ENCODE data around the gene KCNC1.

KCNC1 gene

GRCh38 chr11:17775035-17775348, 40.4 kb downstream of the KCNC1 start:
- FAIRE-seq: no peak

- no peak for FAIRE-seq
Observed at GRCh38 chr11:17775507-17776211, 41.1 kb downstream of the KCNC1 start.

- no peak for FAIRE-seq
Observed at GRCh38 chr11:17776212-17776875, 41.8 kb downstream of the KCNC1 start.

GRCh38 chr11:17777086-17777737, 42.6 kb downstream of the KCNC1 start:
- FAIRE-seq: no peak

GRCh38 chr11:17777738-17778091, 43.1 kb downstream of the KCNC1 start:
- FAIRE-seq: no peak

- FAIRE-seq: no peak
Observed at GRCh38 chr11:17778352-17778751, 43.8 kb downstream of the KCNC1 start.

GRCh38 chr11:17778956-17779860, 44.6 kb downstream of the KCNC1 start:
- FAIRE-seq: no peak

GRCh38 chr11:17779861-17780594, 45.4 kb downstream of the KCNC1 start:
- no peak for FAIRE-seq

GRCh38 chr11:17780668-17781067, 46.1 kb downstream of the KCNC1 start:
- FAIRE-seq: no peak

- FAIRE-seq: no peak
Observed at GRCh38 chr11:17781221-17781620, 46.6 kb downstream of the KCNC1 start.

GRCh38 chr11:17781626-17782025, 47.0 kb downstream of the KCNC1 start:
- no peak for FAIRE-seq

GRCh38 chr11:17782145-17782544, 47.6 kb downstream of the KCNC1 start:
- no peak for FAIRE-seq

GRCh38 chr11:17782603-17783337, 48.2 kb downstream of the KCNC1 start:
- no peak for FAIRE-seq

- no peak for FAIRE-seq
Observed at GRCh38 chr11:17783878-17784277, 49.3 kb downstream of the KCNC1 start.

- FAIRE-seq: no peak
Observed at GRCh38 chr11:17786824-17787525, 52.4 kb downstream of the KCNC1 start.

GRCh38 chr11:17788084-17788483, 53.5 kb downstream of the KCNC1 start:
- no peak for FAIRE-seq

GRCh38 chr11:17790453-17790852, 55.9 kb downstream of the KCNC1 start:
- FAIRE-seq: no peak

GRCh38 chr11:17791144-17791543, 56.6 kb downstream of the KCNC1 start:
- FAIRE-seq: no peak

- FAIRE-seq: no peak
Observed at GRCh38 chr11:17792161-17792560, 57.6 kb downstream of the KCNC1 start.

- no peak for FAIRE-seq
Observed at GRCh38 chr11:17793642-17794170, 59.1 kb downstream of the KCNC1 start.

- FAIRE-seq: no peak
Observed at GRCh38 chr11:17794981-17795380, 60.4 kb downstream of the KCNC1 start.
